Panc1 (cell line): ENCODE data around the gene RCCD1. TPM values are rescaled to one million over a fixed set of nuclear protein-coding genes. Genes with fewer than 3 reads are reported as not detected.

Experiments used
- ATAC-seq: fragments of 200-7000 bp; cut with Tn5 transposase; 2 replicates; pipeline ENCODE4 v1.9.1; 2020; ENCODE audit warnings: mild to moderate bottlenecking, moderate library complexity
- BruUV-seq: library from RNA; stranded (reverse); fragments of 400-500 nt; replicated peaks from 2 replicates; lab custom pipeline; 2021; lab: Mats Ljungman, UMichigan
- CTCF ChIA-PET: fragments of 300-600 bp; sonication (Branson Sonifier 250); formaldehyde crosslinking; loops from one replicate; lab custom pipeline; 2022; ENCODE audit warnings: antibody characterized with exemption; lab: Charles Lee
- POLR2A ChIA-PET: fragments of 300-600 bp; sonication (Branson Sonifier 250); formaldehyde crosslinking; loops from one replicate; lab custom pipeline; 2022; ENCODE audit warnings: antibody characterized with exemption; lab: Charles Lee
- DNase-seq: peaks from one replicate; pipeline ENCODE4 v3.0.0-alpha.2; 2010; ENCODE audit warnings: low read depth, low spot score
- H3K27ac ChIP-seq: 2 replicates; pipeline ENCODE4 v1.5.1; 2011; ENCODE audit warnings: mild to moderate bottlenecking, low read length, inconsistent platforms
- H3K27me3 ChIP-seq: fragments of 200-500 bp; sonication (Bioruptor generic); 2 replicates; pipeline ENCODE4 v1.6.0; 2014; ENCODE audit warnings: low read length, inconsistent platforms; ENCODE audit not compliant: control insufficient read depth, insufficient read depth
- H3K36me3 ChIP-seq: fragments of 200-500 bp; sonication (Bioruptor generic); 2 replicates; pipeline ENCODE4 v1.5.1; 2014; ENCODE audit warnings: inconsistent platforms, mild to moderate bottlenecking, low read length, moderate library complexity; ENCODE audit not compliant: control insufficient read depth, insufficient read depth
- H3K4me1 ChIP-seq: 2 replicates; pipeline ENCODE4 v1.5.1; 2011; ENCODE audit warnings: inconsistent platforms, mild to moderate bottlenecking, low read length, moderate library complexity; ENCODE audit not compliant: control insufficient read depth, insufficient read depth
- H3K4me3 ChIP-seq, 2 experiments: 2 replicates each; pipeline ENCODE4 v1.5.1; 2011 to 2012; ENCODE audit warnings: low read depth in 2 of 2, low read length in 2 of 2, mild to moderate bottlenecking in 2 of 2, inconsistent platforms in 1 of 2, moderate library complexity in 1 of 2
- H3K9me3 ChIP-seq: fragments of 200-500 bp; sonication (Bioruptor generic); 2 replicates; pipeline ENCODE4 v1.5.1; 2014; ENCODE audit warnings: low read depth, mild to moderate bottlenecking, inconsistent platforms, low read length, moderate library complexity; ENCODE audit not compliant: control insufficient read depth, insufficient read depth
- CTCF ChIP-seq: fragments of 450-650 bp; IDR thresholded peaks from 2 replicates; pipeline ENCODE4 v1.5.1; 2017; ENCODE audit warnings: mild to moderate bottlenecking
- POLR2AphosphoS5 ChIP-seq: IDR thresholded peaks from 2 replicates; pipeline ENCODE4 v1.6.1; 2012; ENCODE audit warnings: mild to moderate bottlenecking, low read depth, low read length, moderate library complexity
- REST ChIP-seq, 2 experiments: IDR thresholded peaks; 2 replicates each; pipeline ENCODE4 v1.6.1; 2011 to 2012; ENCODE audit warnings: low read depth in 2 of 2, control low read depth in 1 of 2, low read length in 1 of 2, mild to moderate bottlenecking in 1 of 2, moderate library complexity in 1 of 2; ENCODE audit not compliant: insufficient read depth in 1 of 2
- SIN3A ChIP-seq: IDR thresholded peaks from 2 replicates; pipeline ENCODE4 v1.6.1; 2012; ENCODE audit warnings: low read depth, mild to moderate bottlenecking, low read length, moderate library complexity, borderline replicate concordance; ENCODE audit not compliant: insufficient read depth
- in situ Hi-C: cut with HindIII; loops from 2 replicates; pipeline ENCODE4 v1.10.0; 2016; ENCODE audit warnings: low sequenced_read_pairs, low pct_unique_long_range_greater_than_20kb
- intact Hi-C: fragments of 100-400 bp; cut with micrococcal nuclease; formaldehyde crosslinking; loops from one replicate; pipeline ENCODE4 v1.10.0; 2022; ENCODE audit not compliant: unreplicated experiment
- total RNA-seq: library from RNA; stranded (reverse); gene quantifications from one replicate; pipeline ENCODE4 v1.2.1, GENCODE V29; 2021; ENCODE audit not compliant: unreplicated experiment

Gene RCCD1
- total RNA-seq, 1 experiment from 2014 or later = 23.6 TPM

- Histone ChIP-seq H3K36me3 (peaks cover 2% of the 10 kb centered on the region; the same call in 1 of the 2 replicates), H3K4me1 (peaks cover 26% of the 10 kb centered on the region), H3K4me3 (peak overlapping the region; percentile 81 to 82), H3K9me3 (no peaks in the 10 kb centered on the region), H3K27ac (peak overlapping the region; percentile 46; the same call in 1 of the 2 replicates), H3K27me3 (no peaks in the 10 kb centered on the region)
- ATAC-seq (peak; percentile 63), DNase-seq (no peak)
- intact Hi-C loops (no loop called here), in situ Hi-C loops (no loop called here)
- ChIA-PET CTCF (interaction anchor here (0.5 kb wide), 1 partner anchor 452 kb away, joined by 4 read pairs; no protein-coding TSS in a partner anchor), POLR2A (interaction anchor here (0.5 to 0.7 kb wide), 3 partner anchors 21 to 1571 kb away, joined by 3 to 7 read pairs (median 3); no protein-coding TSS in a partner anchor)
- TF ChIP-seq POLR2AphosphoS5 (no peak), CTCF (peak; percentile 97)
- BruUV-seq = no TSS peak
These were observed 20.3 kb upstream of the RCCD1 start for GRCh38 chr15:90934256-90934948.

GRCh38 chr15:90934949-90935751, 19.5 kb upstream of the RCCD1 start, which contains the start of gene UNC45A:
Gene UNC45A (plus strand): TSS chr15:90935285. CDS start chr15:90935325, 40 bp downstream.
- intact Hi-C loops = no loop called here
- in situ Hi-C loops = no loop called here
- ChIA-PET POLR2A (interaction anchor here (0.6 to 0.7 kb wide), 3 partner anchors 21 to 1572 kb away, joined by 3 read pairs; no protein-coding TSS in a partner anchor), CTCF (interaction anchor here (0.6 kb wide), 2 partner anchors 220 to 934 kb away, joined by 3 to 6 read pairs; no protein-coding TSS in a partner anchor)
- Histone ChIP-seq H3K4me3 (peak within 1 kb of the TSS; percentile 81 to 82), H3K9me3 (no peaks in the 10 kb centered on the region), H3K36me3 (peaks cover 2% of the 10 kb centered on the region; the same call in 1 of the 2 replicates), H3K27ac (peak within 1 kb of the TSS; percentile 80), H3K27me3 (no peaks in the 10 kb centered on the region), H3K4me1 (peaks cover 25% of the 10 kb centered on the region)
- no TSS peak for BruUV-seq
- TF ChIP-seq POLR2AphosphoS5 = peak; percentile 57; the same call in 1 of the 2 replicates
- no peak for TF ChIP-seq REST (IDR thresholded peaks at IDR 0.05; ENCODE audit: insufficient read depth in 1 of 2, low read depth in 2 of 2, low read length in 1 of 2)
- TF ChIP-seq SIN3A = 0 out of 2 replicates have a peak, but pooled peaks have one; percentile 62
- ATAC-seq (peak; percentile 82), DNase-seq (no peak)
